GM12874 (cell line): Measurements from ENCODE around the gene SPTLC1.

Experiments used
- TF ChIP-seq, protein P1 (sequence below): IDR thresholded peaks from 2 replicates; pipeline ENCODE4 v1.5.1; 2011; ENCODE audit warnings: low read depth, mild to moderate bottlenecking, control low read depth, low read length, moderate library complexity; ENCODE audit not compliant: insufficient read depth

The SPTLC1 gene

DNA sequence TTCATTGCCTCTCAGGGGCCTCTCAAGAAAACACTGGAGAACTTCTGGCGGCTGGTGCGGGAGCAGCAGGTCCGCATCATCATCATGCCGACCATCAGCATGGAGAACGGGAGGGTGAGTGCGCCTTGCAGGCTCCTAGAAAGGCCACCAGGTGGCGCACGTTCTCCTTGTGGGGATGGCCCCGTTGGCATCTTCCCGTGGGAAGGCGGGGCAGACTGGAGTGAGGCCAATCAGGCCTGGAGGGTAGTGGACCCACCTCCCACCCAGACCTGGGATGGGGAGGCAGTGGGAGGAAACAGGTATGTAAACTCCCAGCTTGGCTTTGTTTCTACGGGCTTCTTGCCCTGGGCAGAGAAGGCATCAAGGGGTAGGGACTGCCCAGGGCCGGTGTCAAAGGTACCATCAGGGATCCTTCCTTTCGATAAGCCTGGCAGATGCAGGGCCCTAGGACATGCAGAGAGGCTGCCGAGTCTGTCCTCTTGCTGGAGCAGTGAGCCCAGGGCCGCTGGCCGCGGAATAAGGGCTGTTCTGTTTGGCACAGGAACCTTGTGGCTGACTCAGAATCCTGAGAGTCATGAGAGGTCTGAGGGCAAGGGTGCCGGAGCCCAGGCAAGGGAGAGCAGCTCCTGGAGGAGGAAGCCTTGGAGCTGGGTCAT is 18.9 kb upstream of the SPTLC1 start:
- TF ChIP-seq, protein P1, sequence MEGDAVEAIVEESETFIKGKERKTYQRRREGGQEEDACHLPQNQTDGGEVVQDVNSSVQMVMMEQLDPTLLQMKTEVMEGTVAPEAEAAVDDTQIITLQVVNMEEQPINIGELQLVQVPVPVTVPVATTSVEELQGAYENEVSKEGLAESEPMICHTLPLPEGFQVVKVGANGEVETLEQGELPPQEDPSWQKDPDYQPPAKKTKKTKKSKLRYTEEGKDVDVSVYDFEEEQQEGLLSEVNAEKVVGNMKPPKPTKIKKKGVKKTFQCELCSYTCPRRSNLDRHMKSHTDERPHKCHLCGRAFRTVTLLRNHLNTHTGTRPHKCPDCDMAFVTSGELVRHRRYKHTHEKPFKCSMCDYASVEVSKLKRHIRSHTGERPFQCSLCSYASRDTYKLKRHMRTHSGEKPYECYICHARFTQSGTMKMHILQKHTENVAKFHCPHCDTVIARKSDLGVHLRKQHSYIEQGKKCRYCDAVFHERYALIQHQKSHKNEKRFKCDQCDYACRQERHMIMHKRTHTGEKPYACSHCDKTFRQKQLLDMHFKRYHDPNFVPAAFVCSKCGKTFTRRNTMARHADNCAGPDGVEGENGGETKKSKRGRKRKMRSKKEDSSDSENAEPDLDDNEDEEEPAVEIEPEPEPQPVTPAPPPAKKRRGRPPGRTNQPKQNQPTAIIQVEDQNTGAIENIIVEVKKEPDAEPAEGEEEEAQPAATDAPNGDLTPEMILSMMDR, result peak; percentile 97

DNA sequence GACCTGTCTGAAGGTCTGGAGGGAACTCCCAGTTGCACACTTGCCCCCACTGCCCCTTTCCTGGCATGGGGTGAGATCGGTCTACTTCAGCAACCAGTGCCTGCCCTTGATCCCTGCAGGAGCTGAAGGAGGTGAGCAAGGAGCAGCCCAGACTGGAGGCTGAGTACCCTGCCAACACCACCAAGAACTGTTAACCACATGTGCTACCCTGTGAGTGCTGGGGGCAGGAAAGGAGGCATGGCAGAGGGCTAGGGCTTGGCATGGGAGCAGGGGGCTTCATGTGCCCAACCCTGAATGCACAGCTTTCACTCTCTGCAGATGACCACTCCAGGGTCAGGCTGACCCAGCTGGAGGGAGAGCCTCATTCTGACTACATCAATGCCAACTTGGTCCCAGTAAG is 17.3 kb upstream of the SPTLC1 start:
- TF ChIP-seq, protein P1, result no peak

DNA sequence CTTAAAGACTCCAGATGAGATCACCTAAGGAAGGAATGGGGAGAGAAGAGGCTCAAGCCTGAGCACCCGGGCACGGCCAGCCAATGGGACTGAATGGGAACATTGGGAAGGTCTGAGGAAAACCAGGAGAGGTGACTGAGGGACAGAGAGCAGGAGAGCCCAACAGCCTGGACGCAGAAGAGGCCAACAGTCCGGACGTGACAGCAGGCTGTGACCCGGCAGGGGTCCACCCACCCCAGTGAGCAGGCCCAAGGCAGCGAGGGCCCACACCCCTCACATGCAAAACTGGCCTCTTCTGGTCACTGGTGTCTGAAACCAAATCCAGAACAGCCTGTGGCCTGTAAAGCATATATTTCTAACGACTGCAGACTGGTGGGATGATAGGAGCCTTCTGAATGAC is 7.6 kb upstream of the SPTLC1 start:
- TF ChIP-seq, protein P1, result no peak

DNA sequence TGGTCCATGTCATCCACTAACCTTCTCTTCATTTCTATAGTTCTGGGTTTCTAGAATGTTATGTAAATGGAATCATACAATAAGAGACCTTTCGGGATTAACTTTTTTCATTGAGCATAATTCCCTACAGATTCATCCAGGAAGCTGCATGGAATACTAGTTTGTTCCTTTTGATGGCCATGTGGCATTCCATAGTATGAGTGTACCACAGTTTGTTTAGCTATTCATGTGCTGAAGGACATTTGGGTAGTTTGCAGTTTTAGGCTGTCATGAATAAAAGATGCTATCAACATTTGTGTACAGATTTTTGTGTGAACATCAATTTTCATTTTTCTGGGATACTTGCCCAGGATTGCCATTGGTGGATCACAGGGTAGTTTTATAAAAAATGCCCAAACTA is 6.8 kb upstream of the SPTLC1 start:
- TF ChIP-seq, protein P1, result no peak

DNA sequence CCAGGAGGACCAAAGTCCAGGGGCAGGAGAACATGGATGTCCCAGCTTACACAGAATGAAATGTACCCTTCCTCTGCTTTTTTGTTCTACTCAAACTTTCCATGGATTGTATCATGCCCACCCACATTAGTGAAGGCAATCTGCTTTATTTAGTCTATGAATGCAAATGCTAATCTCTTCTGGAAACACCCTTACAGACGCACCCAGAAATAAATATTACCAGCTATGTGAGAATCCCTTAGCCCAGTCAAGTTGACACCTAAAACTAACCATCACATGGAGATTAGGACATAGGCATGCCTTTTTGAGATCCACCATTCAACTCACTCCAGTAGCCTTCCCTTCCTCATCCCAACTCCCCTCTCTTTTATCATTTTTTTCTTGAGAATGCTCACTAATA is 6.1 kb upstream of the SPTLC1 start:
- TF ChIP-seq, protein P1, result no peak

DNA sequence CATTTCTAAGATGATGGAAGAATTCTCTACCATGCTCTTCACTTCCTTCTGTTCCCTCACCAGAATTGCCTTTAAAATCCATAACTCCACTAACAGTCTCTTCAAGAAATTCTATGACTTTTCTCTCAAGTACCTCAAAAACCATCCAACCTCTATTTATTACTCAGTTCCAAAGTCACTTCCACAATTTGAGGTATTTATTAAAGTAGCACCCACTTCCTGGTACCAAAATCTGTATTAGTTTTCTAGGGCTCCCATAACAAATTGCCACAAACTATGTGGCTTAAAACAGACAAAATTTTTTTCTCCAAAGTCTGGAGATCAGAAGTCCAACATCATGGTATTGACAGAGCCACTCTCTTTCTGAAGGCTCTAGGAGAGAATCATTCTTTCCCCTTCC is 4.9 kb upstream of the SPTLC1 start:
- TF ChIP-seq, protein P1, result no peak

DNA sequence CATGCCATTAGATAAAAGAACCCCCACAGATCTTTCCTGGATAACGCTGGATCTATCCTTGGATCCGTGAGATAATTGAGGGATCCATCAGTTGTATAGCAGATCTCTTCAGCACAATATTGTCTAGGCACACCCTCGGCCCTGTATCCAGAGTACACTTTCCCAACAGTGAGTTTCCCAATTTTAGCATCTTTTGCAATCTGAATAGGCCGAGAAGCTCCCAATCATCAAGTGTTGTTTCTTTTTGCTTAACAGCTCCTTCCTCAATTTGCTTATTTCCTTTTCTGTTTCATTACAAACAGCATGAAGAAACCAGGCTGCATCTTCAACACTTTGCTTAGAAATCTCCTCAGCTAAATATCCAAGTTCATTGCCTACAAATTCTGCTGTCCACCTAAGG is 4.4 kb upstream of the SPTLC1 start:
- TF ChIP-seq, protein P1, result no peak
